K562 (cell line): ENCODE data around the gene CCL22. TPM values are rescaled to one million over a fixed set of nuclear protein-coding genes. Genes with fewer than 3 reads are reported as not detected.

ENCODE experiments used
- ATAC-seq: fragments of 200-7000 bp; cut with Tn5 transposase; 3 replicates; pipeline ENCODE4 v1.9.1; 2020; ENCODE audit warnings: moderate library complexity
- BruUV-seq: library from RNA; stranded (reverse); fragments of 400-500 nt; replicated peaks from 2 replicates; lab custom pipeline; 2021; lab: Mats Ljungman, UMichigan
- CTCF ChIA-PET: fragments of 300-600 bp; formaldehyde crosslinking; extraction: SDS; loops from one replicate; lab custom pipeline; 2021; ENCODE audit warnings: low intra/inter-chr PET ratio; lab: Yijun Ruan, JAX
- POLR2A ChIA-PET: fragments of 300-600, 350-650 bp; sonication (Branson Sonifier 250); formaldehyde crosslinking; extraction: SDS; loops from one replicate; lab custom pipeline; 2021; ENCODE audit warnings: antibody characterized with exemption, inconsistent platforms; lab: Yijun Ruan, JAX
- DNase-seq, 4 experiments: peaks; one replicate each; pipeline versions ENCODE4 v3.0.0 to v3.0.0-alpha.2; 2011 to 2018; ENCODE audit warnings: low spot score in 3 of 4, mixed read lengths in 3 of 4; ENCODE audit errors: extremely low read depth in 1 of 4
- FAIRE-seq: peaks from 2 replicates; lab custom pipeline; 2011; peaks lifted over from hg19 to GRCh38; lab: Jason Lieb, UNC
- H2AFZ ChIP-seq: 2 replicates; pipeline ENCODE4 v1.6.0; 2011; ENCODE audit warnings: low read depth, low read length, control low read depth, inconsistent platforms
- H3K27ac ChIP-seq: fragments of 200-600 bp; 3 replicates; pipeline ENCODE4 v1.8.0; 2011; ENCODE audit warnings: low read depth, mild to moderate bottlenecking, control low read depth, inconsistent platforms, low read length, moderate library complexity, mixed read lengths; ENCODE audit errors: extremely low read depth
- H3K27me3 ChIP-seq, 2 experiments: fragments of 300-600 bp in 1 of 2; 2 replicates in 1 of 2; 3 replicates in 1 of 2; pipeline versions ENCODE4 v1.6.0 to v1.8.0; 2011; ENCODE audit warnings: inconsistent platforms in 2 of 2, low read length in 2 of 2, mild to moderate bottlenecking in 1 of 2, mixed read lengths in 1 of 2, moderate library complexity in 1 of 2; ENCODE audit not compliant: control insufficient read depth in 2 of 2, insufficient read depth in 2 of 2
- H3K36me3 ChIP-seq: fragments of 300-600 bp; 3 replicates; pipeline ENCODE4 v1.8.0; 2011; ENCODE audit warnings: mild to moderate bottlenecking, low read length, inconsistent platforms; ENCODE audit not compliant: control insufficient read depth, insufficient read depth
- H3K4me1 ChIP-seq, 2 experiments: fragments of 200-600 bp in 1 of 2; replicated peaks in 1 of 2; 2 replicates in 1 of 2; 3 replicates in 1 of 2; pipeline versions ENCODE4 v1.5.1 to v1.8.0; 2011; ENCODE audit warnings: inconsistent platforms in 2 of 2, low read length in 2 of 2, mild to moderate bottlenecking in 1 of 2, mixed read lengths in 1 of 2, moderate library complexity in 1 of 2; ENCODE audit not compliant: control insufficient read depth in 2 of 2, insufficient read depth in 2 of 2
- H3K4me2 ChIP-seq: 2 replicates; pipeline ENCODE4 v1.6.1; 2011; ENCODE audit warnings: low read length, control low read depth, inconsistent platforms, mixed read lengths; ENCODE audit not compliant: insufficient read depth
- H3K4me3 ChIP-seq: fragments of 200-600 bp; sonication (generic), shearing (Covaris generic); 2 replicates; pipeline ENCODE4 v1.5.1; 2016; ENCODE audit warnings: control low read depth, inconsistent platforms
- H3K79me2 ChIP-seq: fragments of 200-600 bp; 3 replicates; pipeline ENCODE4 v1.8.0; 2011; ENCODE audit warnings: low read length, inconsistent platforms; ENCODE audit not compliant: control insufficient read depth, insufficient read depth
- H3K9ac ChIP-seq, 2 experiments: 2 replicates each; pipeline versions ENCODE4 v1.6.0 to v1.6.1; 2011; ENCODE audit warnings: low read depth in 2 of 2, low read length in 2 of 2, control low read depth in 1 of 2, inconsistent platforms in 1 of 2, mild to moderate bottlenecking in 1 of 2, mixed read lengths in 1 of 2; ENCODE audit not compliant: insufficient read depth in 1 of 2
- H3K9me1 ChIP-seq: one replicate; pipeline ENCODE4 v1.6.0; 2011; ENCODE audit warnings: inconsistent platforms, mild to moderate bottlenecking, low read length, moderate library complexity; ENCODE audit not compliant: control insufficient read depth, insufficient read depth
- H3K9me3 ChIP-seq: replicated peaks from 2 replicates; pipeline ENCODE4 v1.5.1; 2011; ENCODE audit warnings: low read depth, low read length, inconsistent platforms; ENCODE audit not compliant: control insufficient read depth, insufficient read depth
- H4K20me1 ChIP-seq: replicated peaks from 2 replicates; pipeline ENCODE4 v1.6.1; 2011; ENCODE audit warnings: low read length, inconsistent platforms, mixed read lengths; ENCODE audit not compliant: control insufficient read depth, insufficient read depth
- HNRNPL ChIP-seq: fragments of 200-400 bp; formaldehyde crosslinking; IDR thresholded peaks from 2 replicates; pipeline ENCODE4 v1.6.1; 2017; ENCODE audit warnings: low read depth, mild to moderate bottlenecking, low read length
- PCBP1 ChIP-seq: fragments of 200-400 bp; formaldehyde crosslinking; IDR thresholded peaks from 2 replicates; pipeline ENCODE4 v1.6.1; 2018; ENCODE audit warnings: mild to moderate bottlenecking, low read depth, low read length; ENCODE audit not compliant: poor library complexity, severe bottlenecking
- SPI1 ChIP-seq: IDR thresholded peaks from 2 replicates; pipeline ENCODE4 v1.6.1; 2011; ENCODE audit warnings: low read depth, low read length, control low read depth, borderline replicate concordance
- TEAD2 ChIP-seq: fragments of 450-650 bp; IDR thresholded peaks from 2 replicates; pipeline ENCODE4 v1.6.1; 2016; ENCODE audit warnings: missing genetic modification characterization, control low read depth, missing compliant biosample characterization
- ZFX ChIP-seq: sonication (generic); formaldehyde crosslinking; IDR thresholded peaks from 2 replicates; pipeline ENCODE4 v1.8.0; 2022; ENCODE audit warnings: mild to moderate bottlenecking, missing genetic modification reagents, moderate library complexity
- WGBS: fragments of 100-300 bp; shearing (Covaris generic); methylation state at CpG from one replicate; pipeline ENCODE4 v1.1.6; 2016; ENCODE audit warnings: low coverage, mixed read lengths; ENCODE audit not compliant: insufficient coverage; ENCODE audit errors: missing lambda C conversion rate; 5-methylcytosine and 5-hydroxymethylcytosine counted together
- in situ Hi-C: fragments of 300-500 bp; cut with MboI; formaldehyde crosslinking; loops from 4 replicates; pipeline ENCODE4 v1.15.0; 2018; ENCODE audit warnings: inconsistent platforms, mixed read lengths
- intact Hi-C: fragments of 100-400 bp; cut with micrococcal nuclease; formaldehyde crosslinking; loops from 2 replicates; pipeline ENCODE4 v1.14.2; 2022
- polyA plus RNA-seq, 8 experiments: library from polyadenylated mRNA; depleted of rRNA in 4 of 8; stranded (reverse) in 5 of 8; unstranded in 3 of 8; fragments of >200 nt; fragmentation: Nextera tagmentation in 2 of 8; fragmentation: Illumina TruSeq in 1 of 8; extraction: Ambion mirVana in 2 of 8; extraction: Trizol in 1 of 8; gene quantifications; 2 replicates each; pipeline versions ENCODE4 v1.2.1 to v1.2.3, GENCODE V29; 2011 to 2014; ENCODE audit warnings: inconsistent platforms in 1 of 8, missing spikeins in 1 of 8
- total RNA-seq, 7 experiments: library from RNA; depleted of rRNA in 6 of 7; stranded (reverse); fragments of >200 nt in 6 of 7; fragmentation: Illumina TruSeq in 2 of 7; extraction: Trizol in 2 of 7; gene quantifications; 2 replicates each; pipeline versions ENCODE4 v1.2.1 to v1.2.3, GENCODE V29; 2011 to 2021; ENCODE audit warnings: low replicate concordance in 1 of 7
- TF ChIP-seq, protein P1 (sequence below): sonication (generic); formaldehyde crosslinking; IDR thresholded peaks from 2 replicates; pipeline ENCODE4 v1.8.0; 2022; ENCODE audit warnings: missing genetic modification reagents, mild to moderate bottlenecking, borderline replicate concordance

CCL22 gene
- total and polyA plus RNA-seq, 9 of the 15 experiments (the other 6 are each of a cell fraction or from before 2014, with no cell fraction given): 0.04 to 0.29 (median 0.06) TPM; not detected in 5

DNA sequence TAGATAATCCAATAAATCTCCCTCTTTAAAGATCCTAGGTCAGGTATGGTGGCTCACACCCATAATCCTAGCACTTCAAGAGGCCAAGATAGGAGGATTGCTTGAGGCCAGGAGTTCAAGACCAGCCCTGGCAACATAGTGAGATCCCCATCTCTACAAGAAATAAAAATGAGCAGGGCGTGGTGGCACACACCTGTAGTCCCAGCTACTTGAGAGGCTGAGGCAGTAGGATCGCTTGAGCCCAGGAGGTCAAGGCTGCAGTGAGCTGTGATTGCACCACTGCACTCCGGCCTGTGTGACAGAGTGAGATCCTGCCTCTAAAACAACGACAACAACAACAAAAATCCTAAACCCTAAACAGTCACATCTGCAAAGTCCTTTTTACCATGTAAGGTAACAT lies 2.0 kb upstream of the CCL22 start (continued):
- TF ChIP-seq, protein P1, sequence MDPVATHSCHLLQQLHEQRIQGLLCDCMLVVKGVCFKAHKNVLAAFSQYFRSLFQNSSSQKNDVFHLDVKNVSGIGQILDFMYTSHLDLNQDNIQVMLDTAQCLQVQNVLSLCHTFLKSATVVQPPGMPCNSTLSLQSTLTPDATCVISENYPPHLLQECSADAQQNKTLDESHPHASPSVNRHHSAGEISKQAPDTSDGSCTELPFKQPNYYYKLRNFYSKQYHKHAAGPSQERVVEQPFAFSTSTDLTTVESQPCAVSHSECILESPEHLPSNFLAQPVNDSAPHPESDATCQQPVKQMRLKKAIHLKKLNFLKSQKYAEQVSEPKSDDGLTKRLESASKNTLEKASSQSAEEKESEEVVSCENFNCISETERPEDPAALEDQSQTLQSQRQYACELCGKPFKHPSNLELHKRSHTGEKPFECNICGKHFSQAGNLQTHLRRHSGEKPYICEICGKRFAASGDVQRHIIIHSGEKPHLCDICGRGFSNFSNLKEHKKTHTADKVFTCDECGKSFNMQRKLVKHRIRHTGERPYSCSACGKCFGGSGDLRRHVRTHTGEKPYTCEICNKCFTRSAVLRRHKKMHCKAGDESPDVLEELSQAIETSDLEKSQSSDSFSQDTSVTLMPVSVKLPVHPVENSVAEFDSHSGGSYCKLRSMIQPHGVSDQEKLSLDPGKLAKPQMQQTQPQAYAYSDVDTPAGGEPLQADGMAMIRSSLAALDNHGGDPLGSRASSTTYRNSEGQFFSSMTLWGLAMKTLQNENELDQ (CRISPR knock-in tag): no peak

DNA sequence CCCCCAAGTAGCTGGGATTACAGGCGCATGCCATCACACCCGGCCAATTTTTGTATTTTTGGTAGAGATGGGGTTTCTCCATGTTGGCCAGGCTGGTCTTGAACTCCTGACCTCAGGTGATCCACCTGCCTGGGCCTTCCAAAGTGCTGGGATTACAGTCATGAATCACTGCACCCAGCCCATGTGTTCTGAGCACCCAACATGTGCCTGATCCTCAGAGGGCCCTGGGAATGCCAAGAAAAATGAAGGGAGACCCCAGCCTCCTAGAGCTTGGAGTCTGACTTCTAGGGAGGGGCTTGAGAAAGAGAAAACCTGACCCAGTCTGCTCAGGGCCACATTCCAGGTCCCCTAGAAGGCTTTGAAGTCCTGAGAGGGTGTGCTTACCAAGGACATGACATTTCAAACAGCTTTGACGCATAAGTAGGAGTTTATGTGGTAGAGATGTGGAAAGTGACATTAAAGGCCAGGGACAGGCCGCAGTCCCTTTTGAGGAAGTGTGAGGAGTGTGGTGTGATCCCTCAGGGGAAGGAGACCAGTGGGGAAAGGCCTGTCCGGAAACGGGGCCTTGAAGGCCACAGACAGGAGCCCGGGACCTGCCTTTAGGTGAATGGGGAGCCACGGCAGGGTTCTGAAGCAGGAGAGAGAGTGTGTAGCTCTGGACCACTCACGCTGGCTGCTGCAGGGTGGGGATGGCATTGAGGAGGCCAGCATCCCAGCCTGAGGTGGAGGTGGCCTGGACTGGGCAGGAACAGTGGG lies 1.1 kb upstream of the CCL22 start:
- TF ChIP-seq SPI1 (peak; percentile 39; the same call in 1 of the 2 replicates), ZFX (CRISPR knock-in tag) (0 out of 2 replicates have a peak, but pooled peaks have one; percentile 13), HNRNPL (no peak), TEAD2 (tag) (no peak), PCBP1 (no peak)
- CTCF ChIA-PET: no interaction called here
- 13% methylated on average over 9 of the region's 9 CpGs for WGBS
- FAIRE-seq (no peak), DNase-seq (no peak), ATAC-seq (no peak)
- H3K36me3 ChIP-seq: no peaks in the 10 kb centered on the region
- H2AFZ ChIP-seq: no peak overlapping the region
- no peak overlapping the region for H3K4me2 ChIP-seq
- no peaks in the 10 kb centered on the region for H3K9me3 ChIP-seq
- POLR2A ChIA-PET: no interaction called here
- H3K4me1 ChIP-seq: peaks cover 0 to 4% of the 10 kb centered on the region in 2 experiments; a peak in 1 of 5 replicates
- peaks cover 5 to 33% of the 10 kb centered on the region in 2 experiments; a peak in 4 of 5 replicates for H3K27me3 ChIP-seq
- intact Hi-C loops (no loop called here), in situ Hi-C loops (no loop called here)
- H4K20me1 ChIP-seq: 0 out of 2 replicates have a peak, but pooled peaks cover 2% of the 10 kb centered on the region
- H3K9me1 ChIP-seq: no peaks in the 10 kb centered on the region
- H3K27ac ChIP-seq: no peak overlapping the region
- H3K4me3 ChIP-seq: no peak overlapping the region
- no peaks in the 10 kb centered on the region for H3K79me2 ChIP-seq
- BruUV-seq: no TSS peak
- H3K9ac ChIP-seq: no peak overlapping the region
